HG03442 (cell line): Measurements from ENCODE around the gene ABCF2.

ENCODE experiments used
- ATAC-seq: cut with Tn5 transposase; IDR thresholded peaks from one replicate; pipeline ENCODE4 v1.9.1; 2021; ENCODE audit warnings: mild to moderate bottlenecking, moderate library complexity; ENCODE audit not compliant: unreplicated experiment

Gene ABCF2

DNA sequence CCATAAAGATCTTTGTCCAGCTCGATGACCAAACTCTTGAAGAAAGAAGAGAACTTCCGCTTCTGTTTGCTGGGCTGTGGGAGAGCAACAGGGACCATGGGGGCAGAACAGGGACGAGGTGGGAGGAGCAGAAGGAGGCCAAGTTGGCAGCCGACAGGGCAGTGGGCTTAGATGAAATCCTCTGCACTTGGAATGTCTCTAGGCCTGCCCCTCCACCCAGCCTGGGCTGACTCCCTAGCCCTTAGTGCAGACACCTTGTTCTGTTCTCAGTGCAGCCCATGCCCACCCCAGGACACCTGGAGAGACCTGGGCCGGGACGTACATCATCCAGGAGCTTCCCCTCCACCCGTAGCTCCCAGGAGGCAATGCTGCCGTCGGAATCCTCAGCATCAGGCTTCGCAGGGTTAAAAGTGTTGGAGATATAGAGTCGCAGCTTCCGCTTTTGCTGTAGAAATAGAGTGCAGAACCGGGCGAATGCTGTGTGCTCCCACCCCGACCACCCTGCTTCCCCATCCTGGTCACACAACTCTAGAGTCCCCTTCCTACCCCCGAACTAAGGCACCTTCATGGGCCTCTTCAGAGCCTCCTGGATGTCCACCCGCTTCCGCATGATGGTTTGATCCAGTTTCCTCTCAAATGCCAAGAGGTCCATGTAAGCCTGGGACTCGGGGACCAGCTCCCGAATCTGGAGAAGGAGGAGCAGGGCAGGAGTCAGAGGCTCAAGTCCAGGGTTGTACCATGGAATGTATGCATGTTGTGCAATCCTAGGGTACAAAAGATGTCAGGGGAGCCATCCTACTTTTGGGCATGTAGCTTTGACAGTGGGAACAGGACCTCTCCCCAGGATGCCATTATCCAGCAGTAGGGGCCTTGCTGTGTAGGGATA, 15.4 kb upstream of the ABCF2 start:
- ATAC-seq = no peak

DNA sequence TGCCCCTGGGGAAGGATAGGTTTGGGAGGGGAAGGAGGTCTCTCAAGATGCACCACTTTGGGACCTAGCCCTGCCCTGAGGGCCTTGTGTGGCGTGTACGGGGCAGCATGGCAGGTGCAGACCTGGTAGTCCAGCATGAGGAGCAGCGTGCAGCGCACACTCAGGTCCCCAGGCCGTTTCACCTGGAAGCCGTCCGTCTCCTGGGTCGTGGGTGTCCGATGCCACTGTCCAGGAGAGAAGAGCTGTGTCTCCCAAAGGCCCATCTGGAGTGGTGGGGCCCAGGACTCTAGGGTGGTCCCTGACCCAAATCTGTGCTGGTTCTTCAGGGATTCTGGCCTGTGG, 14.7 kb upstream of the ABCF2 start:
- ATAC-seq = no peak

DNA sequence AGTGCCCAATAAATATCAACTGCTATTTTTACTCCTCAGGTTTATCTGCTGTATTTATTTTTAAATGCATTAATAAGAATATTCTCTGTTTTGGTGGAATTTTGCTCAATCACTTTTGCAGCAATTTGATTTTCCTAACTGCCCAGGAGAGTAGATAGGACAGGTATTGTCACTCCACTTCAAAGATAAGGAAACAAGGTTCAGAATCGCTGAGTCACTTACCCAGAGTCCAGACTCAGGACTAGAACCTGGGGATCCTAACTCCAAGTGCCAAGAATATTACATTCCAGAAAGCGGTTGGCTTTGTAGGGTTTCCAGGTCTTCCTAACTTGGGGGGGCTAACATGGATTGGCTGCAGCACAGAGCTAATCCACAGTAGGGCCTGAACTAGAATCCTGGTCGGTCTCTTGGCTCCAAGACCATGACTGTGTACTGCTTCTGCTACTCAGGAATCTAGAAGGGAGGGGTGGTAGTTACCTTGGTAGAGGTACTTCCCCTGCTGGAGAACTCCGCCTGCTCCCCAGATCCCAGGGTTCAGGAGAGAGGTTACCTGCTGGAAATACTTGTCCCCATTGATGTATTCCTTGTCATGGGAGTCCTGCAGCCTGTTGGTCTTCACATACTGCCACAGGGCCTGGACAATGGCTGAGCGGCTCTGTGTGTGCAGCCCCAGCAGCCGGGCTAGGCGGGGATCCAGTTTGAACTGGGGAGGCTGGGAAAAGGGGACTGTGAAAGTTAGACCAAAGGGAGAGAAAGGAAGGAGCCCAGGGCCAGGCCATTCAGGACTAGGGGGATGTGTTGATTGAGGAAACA, 14.1 kb upstream of the ABCF2 start:
- no peak for ATAC-seq

DNA sequence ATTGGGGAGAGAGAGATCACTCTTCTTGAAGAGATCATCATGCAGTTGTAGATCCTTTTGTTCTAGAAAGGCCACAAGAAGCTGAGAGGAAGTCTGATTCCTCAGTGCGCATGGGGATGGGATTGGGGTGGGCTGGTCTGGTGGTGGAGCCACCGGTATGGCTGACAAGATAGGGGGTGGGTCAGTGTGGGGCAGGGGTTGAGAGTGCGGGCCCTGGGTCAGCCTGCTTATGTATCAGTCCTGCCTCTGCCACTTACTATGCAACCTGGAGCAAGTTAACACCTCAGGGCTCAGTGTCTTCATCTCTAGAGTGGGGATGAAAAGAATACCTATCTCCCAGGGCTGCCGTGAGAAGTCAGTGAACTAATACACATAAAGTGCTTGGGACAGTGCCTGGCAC, 13.5 kb upstream of the ABCF2 start:
- ATAC-seq = no peak

DNA sequence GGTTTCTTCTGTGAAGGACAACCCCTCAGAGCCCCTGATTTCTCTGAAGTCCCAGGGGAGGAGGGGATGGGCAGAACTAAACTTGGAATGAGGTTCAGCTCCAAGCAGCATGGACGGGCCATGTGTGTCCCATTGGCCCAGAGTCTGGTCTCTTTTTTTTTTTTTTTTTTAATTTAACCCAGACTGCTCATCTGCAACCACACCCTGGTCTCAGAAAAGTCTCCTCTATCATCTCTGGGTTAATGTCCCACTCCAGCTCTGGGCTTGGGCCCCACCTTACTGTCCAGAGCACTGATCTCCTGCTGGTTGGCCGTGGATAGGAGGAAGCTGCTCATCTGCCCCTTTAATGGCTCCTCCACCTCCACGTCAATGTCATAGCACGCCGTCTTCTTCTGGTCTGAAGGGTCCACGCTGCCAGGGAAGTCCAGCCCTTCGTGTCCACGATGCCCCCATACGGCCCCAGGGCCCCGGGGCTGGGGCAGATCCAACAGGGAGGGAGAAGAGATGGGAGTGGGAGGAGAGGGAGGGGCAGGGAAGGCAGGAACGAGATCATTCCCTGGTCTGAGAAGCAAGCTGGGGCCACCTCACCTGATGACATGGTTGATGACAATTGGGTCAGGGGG, 12.9 kb upstream of the ABCF2 start:
- no peak for ATAC-seq

DNA sequence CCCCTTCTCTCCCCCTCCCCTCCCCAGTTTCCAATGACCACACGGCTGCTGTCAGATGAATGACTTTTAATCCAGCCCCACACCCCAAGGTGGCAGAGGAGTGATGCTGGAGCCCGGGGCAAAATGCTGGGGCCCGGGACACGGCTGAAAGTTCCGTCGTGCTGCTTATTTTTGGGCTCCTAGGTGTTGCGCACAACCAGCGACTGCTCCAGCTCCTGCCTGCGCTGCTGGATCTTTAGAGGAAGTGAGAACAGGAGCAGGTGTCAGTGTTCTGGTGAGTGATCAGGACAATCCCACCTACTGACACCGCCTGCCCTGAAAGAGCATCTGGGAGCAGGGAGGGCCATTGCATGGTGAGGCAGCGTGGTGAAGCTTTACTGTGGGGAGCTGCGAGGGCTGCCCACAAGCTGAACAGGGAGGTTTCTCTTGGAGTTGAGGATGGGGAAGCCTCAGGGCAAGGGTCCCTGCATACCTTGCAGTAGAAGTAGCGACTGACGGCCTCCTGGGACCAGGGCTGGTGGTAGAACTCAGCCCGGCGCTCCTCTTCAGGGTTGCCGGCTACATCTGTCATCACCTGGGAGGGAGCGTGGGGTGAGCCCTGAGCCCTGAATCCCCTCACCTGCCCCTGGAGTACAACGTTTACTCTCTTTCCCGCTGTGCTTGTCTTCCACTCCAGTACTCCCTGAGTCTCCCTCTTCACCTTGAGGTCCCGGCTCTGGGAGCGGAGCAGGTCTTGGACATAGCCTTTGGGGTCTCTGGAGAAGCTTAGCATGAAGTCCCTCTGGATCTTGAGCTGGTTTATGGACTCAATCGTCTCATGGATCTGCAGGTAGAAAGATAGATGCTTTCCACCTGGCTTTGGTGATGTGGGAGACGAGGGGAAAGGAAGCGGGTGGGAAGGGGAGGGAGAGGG, 12.2 kb upstream of the ABCF2 start:
- ATAC-seq = no peak

DNA sequence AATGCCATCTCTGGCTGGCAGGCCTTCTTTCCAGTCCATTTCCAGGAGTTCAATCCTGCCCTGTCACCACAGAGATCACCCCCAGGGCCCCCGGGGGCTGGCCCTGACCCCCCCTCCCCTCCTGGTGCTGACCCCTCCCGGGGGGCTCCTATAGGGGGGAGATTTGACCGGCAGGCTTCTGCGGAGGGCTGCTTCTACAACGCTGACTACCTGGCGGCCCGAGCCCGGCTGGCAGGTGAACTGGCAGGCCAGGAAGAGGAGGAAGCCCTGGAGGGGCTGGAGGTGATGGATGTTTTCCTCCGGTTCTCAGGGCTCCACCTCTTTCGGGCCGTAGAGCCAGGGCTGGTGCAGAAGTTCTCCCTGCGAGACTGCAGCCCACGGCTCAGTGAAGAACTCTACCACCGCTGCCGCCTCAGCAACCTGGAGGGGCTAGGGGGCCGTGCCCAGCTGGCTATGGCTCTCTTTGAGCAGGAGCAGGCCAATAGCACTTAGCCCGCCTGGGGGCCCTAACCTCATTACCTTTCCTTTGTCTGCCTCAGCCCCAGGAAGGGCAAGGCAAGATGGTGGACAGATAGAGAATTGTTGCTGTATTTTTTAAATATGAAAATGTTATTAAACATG, 11.3 kb upstream of the ABCF2 start:
- ATAC-seq = no peak

DNA sequence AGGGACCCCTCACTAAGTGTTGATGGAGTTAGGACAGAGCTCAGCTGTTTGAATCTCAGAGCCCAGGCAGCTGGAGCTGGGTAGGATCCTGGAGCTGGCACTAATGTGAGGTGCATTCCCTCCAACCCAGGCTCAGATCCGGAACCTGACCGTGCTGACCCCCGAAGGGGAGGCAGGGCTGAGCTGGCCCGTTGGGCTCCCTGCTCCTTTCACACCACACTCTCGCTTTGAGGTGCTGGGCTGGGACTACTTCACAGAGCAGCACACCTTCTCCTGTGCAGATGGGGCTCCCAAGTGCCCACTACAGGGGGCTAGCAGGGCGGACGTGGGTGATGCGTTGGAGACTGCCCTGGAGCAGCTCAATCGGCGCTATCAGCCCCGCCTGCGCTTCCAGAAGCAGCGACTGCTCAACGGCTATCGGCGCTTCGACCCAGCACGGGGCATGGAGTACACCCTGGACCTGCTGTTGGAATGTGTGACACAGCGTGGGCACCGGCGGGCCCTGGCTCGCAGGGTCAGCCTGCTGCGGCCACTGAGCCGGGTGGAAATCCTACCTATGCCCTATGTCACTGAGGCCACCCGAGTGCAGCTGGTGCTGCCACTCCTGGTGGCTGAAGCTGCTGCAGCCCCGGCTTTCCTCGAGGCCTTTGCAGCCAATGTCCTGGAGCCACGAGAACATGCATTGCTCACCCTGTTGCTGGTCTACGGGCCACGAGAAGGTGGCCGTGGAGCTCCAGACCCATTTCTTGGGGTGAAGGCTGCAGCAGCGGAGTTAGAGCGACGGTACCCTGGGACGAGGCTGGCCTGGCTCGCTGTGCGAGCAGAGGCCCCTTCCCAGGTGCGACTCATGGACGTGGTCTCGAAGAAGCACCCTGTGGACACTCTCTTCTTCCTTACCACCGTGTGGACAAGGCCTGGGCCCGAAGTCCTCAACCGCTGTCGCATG, 10.5 kb upstream of the ABCF2 start:
- ATAC-seq = no peak

DNA sequence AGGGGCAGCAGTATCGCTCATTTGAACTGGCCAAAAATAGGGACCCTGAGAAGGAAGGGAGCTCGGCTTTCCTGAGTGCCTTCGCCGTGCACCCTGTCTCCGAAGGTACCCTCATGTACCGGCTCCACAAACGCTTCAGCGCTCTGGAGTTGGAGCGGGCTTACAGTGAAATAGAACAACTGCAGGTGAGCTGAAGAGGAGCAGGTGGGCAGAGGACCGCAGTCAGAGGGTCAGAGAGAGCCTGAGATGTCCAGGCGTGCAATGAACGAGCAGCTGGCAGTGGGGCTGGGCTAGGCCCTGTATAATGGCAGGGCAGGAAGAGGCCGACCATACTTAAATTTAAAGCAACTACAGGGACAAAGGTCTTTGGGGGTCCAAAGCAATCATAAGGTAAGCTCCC, 9.4 kb upstream of the ABCF2 start:
- no peak for ATAC-seq

DNA sequence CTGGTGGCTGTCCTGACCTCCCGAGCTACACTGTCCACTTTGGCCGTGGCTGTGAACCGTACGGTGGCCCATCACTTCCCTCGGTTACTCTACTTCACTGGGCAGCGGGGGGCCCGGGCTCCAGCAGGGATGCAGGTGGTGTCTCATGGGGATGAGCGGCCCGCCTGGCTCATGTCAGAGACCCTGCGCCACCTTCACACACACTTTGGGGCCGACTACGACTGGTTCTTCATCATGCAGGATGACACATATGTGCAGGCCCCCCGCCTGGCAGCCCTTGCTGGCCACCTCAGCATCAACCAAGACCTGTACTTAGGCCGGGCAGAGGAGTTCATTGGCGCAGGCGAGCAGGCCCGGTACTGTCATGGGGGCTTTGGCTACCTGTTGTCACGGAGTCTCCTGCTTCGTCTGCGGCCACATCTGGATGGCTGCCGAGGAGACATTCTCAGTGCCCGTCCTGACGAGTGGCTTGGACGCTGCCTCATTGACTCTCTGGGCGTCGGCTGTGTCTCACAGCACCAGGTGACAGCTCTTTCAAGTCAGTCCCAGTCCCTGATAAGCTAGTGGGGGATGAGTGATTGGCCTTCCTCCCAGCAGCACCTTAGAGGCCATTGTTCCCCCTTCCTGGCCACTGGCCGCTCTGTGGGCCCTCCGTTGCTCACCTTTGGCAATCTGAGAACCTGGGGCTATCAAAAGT, 8.2 kb upstream of the ABCF2 start:
- ATAC-seq = no peak

DNA sequence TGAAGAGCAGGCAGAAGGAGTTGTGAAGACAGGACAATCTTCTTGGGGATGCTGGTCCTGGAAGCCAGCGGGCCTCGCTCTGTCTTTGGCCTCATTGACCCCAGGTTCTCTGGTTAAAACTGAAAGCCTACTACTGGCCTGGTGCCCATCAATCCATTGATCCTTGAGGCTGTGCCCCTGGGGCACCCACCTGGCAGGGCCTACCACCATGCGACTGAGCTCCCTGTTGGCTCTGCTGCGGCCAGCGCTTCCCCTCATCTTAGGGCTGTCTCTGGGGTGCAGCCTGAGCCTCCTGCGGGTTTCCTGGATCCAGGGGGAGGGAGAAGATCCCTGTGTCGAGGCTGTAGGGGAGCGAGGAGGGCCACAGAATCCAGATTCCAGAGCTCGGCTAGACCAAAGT, 6.8 kb upstream of the ABCF2 start:
- no peak for ATAC-seq

DNA sequence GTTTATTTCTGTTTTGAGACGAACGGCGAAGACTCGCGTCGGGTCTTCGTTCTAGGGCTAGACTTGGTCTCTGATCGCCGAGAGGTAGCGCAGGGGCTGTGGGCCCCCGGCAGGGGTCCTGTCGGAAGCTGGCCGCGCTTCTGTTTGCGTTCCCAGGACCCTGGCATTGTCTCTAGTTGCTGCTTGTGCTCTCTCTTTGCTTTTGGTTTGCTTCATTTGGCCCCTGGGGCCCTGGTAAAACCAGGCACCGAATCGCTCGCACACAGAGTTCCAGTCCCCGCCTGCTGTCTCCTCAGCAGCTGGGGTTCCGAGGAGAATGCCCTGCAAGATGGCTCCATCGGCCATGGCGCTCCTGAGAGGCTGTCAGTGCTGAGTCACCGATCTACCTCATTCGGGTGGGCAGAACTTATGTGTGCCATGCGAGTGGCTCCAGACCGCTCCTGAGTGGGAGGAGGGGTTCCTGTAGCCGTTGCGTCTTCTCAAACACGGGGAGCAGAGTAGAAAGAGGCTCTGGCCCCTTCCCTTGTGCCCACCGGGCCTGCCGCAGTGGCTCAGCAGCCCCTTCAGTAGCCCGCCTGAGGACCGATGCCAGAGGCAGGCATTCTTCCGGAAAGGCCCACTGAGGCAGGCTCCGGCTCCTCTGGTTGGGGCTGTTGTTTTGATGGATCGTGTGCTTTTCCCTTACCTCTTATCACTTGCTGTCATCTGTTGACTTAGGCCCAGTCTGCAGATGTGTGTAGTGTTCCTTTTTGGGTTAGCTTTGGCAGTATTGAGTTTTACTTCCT, 6.1 kb upstream of the ABCF2 start:
- peak; percentile 31 for ATAC-seq

DNA sequence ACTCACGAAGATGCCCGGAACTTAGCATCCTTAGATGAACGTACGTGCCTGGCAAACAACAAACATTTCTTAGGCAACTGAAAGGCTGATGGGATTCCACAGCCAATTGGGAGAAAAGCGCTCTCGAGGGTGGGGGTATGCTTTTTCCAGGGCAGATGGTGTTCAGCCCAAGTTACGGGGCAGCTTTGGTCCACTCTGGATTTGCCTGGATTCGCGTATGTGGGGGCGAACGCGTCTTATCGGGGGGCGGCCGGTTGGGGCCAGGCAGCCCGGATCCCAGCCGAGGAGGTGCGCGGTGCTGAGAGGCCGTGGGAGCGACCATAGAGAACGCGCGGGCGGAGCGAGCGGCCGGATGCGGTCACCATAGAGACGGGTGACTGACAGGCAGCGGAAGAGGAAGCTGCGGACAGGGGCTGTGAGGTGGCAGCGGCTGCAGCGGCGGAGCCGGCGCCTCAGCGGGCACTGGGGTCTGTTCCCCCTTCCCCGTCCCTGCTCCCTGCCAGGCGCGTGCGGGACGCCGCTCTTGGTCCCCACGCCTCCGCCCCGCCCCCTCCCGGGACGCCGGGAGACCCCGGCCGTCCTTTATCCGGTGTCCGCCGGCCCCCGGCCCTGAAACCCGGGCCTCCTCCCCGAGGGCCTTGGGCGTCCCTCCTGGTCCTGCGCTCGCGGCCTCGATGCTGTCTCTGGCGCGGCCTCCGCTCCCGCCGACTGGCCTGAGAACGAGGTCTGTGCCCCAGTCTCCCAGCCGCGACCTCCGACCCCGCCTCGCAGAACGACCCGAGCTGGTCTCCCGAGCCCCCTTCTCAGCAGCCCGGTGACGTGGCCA, 5.3 kb upstream of the ABCF2 start, which contains the start of gene CHPF2:
Gene CHPF2, plus strand, starts transcription at position 393 of the 826 bp plus-strand sequence. CDS start 1,529 bp downstream, outside the sequence.
- ATAC-seq = peak; percentile 96

DNA sequence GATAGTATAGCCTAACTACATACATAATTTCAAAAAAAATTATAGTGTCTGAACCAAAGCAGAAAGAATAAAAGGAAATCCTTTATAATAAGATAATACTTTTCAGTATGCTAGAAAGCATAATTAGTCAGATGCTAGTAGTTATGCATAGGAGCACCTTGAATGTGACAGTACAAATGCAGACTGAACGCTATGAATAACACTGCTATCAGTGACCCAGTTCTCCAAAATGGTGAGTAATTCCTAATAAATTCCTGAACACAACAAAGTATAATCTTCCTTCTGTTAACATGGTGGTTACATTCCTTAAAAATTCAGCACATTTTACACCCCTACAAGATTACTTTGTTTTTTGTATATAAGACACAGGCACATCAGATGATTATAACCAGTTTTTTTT, 4.1 kb upstream of the ABCF2 start:
- ATAC-seq = no peak

DNA sequence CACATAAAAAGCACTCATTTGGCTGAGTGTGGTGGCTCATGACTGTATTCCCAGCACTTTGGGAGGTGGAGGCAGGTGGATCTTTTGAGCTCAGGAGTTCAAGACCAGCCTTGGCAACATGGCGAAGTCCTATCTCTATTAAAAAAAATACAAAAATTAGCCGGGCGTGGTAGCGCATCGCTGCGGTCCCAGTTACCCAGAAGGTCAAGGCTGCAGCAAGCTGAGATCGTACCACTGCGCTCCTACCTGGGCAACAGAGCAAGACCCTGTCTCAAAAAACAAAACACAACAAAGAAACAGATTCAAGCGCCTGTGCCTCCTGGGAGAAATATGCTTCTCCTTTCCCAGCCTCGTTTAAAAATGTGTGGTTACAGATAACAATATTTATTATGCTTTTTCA, 2.2 kb upstream of the ABCF2 start:
- ATAC-seq = no peak

DNA sequence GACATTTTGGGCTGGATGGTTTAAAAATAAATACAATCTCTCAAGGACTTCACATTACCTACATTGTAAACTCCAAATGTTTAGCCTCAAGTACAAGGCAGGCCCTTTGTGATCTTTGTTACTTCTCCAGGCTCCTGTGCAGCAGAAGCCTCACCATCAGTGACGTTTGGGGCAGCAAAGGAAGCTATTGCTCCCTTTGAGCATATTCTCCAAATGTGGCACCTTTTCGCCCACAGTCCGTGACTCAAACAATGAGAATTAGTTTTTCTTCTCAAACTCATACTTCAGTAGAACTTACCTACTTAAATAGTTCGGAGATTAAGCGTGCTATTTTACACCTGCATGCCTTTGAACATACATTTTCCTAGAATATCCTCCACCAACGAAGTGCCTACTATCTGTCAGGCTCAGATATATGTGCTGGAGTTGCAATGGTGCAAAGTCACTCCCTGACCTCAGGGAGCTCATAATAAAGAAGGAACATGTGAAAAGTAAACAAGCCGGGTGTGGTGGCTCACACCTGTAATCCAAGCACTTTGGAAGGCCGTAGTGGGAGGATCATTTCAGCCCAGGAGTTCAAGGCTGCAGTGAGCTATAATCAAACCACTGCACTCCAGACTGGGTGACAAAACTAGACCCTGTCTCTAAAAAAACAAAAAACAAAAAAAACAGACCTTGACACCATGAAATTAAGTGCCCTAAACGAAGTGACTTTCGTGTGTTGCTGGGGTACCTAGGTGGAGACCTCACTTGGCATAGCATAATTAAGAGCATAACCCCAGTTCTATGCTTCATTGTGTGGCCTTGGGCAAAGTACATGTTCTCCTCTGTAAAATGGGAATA, 1.2 kb upstream of the ABCF2 start:
- no peak for ATAC-seq
